Activated CD8-positive, alpha-beta memory T cell treated with anti-CD3 and anti-CD28 coated beads for 36 hours (primary cell): ENCODE measurements around the gene FGF3. TPM values are rescaled to one million over a fixed set of nuclear protein-coding genes. Genes with fewer than 3 reads are reported as not detected.

Experiments
- CTCF ChIA-PET: fragments of 350-600 bp; sonication (Branson Sonifier 250); formaldehyde crosslinking; loops from one replicate; lab custom pipeline; 2021; ENCODE audit warnings: antibody characterized with exemption; lab: Charles Lee
- POLR2A ChIA-PET: fragments of 350-600 bp; sonication (Branson Sonifier 250); formaldehyde crosslinking; loops from one replicate; lab custom pipeline; 2021; ENCODE audit warnings: antibody characterized with exemption; lab: Charles Lee
- total RNA-seq, 2 experiments: library from RNA; stranded (reverse); gene quantifications; one replicate each; pipeline ENCODE4 v1.2.3, GENCODE V29; 2021

The FGF3 gene
- total RNA-seq, 2 experiments from 2014 or later: not detected

GRCh38 chr11:69826773-69827172, 7.6 kb upstream of the FGF3 start:
- ChIA-PET CTCF (no interaction called here), POLR2A (interaction anchor here (0.6 kb wide), 1 partner anchor 116 kb away, joined by 3 read pairs; no protein-coding TSS in a partner anchor)

DNA sequence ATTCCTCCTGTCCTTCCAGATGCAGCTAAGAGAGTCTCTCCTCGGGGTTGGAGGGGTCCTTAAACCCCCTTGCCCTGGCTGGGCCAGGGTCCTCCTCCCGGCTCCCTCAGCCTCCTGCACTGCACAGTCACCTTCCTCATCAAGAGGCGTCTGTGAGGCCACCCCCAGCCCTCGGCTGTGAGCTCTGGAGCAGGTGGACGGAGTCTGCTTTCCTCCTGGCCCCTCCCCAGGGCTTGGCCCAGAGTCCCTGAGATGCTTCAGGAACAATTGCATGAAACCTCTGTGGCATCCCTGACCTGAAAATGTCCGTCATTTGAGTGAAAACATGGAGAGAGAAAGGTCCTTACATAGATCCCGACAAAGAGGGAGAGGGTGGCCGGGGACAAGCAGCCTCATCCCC, 6.7 kb upstream of the FGF3 start:
- CTCF ChIA-PET: no interaction called here
- POLR2A ChIA-PET: no interaction called here

GRCh38 chr11:69825037-69825834, 6.0 kb upstream of the FGF3 start:
- POLR2A ChIA-PET: no interaction called here
- CTCF ChIA-PET: no interaction called here

DNA sequence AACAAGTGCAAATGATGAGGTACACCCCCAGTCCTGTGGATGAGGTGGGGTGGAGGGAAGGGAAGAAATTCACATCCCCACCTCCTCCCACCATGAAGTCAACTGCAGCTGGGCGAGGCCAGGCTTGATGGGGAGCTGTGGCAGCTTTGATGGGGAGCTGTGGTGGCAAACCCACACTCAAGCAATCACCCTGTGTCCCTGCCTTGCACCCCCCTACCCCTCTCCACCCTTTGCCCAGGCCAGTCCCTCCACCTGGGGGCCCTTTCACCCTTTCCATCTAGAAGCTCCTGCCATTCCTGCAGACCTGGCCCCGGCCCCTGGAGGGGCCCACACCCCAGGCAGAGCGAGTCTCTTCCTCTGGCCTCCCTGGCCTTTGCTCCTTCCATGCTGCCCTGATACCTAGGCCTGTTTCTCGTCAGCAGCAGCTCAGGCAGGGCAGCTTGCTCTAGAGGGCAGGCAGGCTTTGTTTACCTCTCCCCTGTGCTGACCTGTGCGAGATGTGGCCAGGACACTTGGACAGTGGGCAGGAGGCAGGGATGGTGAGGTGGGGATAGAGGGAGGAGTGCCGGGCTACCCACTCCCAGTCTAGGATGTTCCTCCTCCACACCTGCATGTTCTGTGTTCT, 4.5 kb upstream of the FGF3 start:
- CTCF ChIA-PET: interaction anchor here (0.8 kb wide), 1 partner anchor 117 kb away, joined by 3 read pairs; no protein-coding TSS in a partner anchor
- POLR2A ChIA-PET: no interaction called here

DNA sequence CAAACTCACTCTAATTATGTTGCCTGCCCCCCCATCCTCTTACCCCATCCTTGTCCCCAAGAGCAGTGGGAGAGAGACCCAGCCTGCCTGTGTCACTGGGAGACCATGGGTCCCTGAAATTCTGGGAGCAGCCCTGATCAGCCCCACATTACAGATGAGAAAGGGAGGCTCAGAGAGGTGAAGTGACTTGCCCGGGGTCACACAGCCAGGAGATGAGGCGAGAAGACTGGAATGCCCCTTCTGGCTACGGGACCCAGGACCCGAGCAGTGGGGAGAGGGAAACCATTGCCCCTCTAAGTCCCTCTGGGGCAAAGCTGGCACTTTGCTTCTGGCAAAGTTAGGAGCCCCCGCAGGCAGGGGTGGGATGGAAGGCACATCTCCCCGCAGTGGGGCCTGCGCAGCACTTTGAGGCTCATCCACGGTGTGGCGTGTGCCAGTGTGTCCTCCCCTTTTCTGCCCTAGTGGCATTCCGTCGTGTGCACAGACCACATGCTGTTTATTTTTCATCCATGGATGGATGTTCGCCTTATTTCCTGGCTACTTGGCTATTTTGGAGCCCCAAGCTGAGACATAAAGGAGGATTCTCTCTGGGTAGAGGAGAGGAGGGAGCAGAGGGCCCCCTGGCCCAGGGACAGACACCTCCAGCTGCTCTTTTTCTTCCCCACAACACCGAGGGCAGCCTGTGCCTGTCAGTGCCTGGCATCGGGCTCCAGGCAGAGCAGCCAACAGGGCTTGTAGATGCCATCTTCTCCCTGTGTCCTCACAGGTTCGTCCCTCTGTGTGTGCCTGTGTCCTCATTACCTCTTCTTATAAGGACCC, 3.7 kb upstream of the FGF3 start:
- ChIA-PET POLR2A (no interaction called here), CTCF (no interaction called here)

DNA sequence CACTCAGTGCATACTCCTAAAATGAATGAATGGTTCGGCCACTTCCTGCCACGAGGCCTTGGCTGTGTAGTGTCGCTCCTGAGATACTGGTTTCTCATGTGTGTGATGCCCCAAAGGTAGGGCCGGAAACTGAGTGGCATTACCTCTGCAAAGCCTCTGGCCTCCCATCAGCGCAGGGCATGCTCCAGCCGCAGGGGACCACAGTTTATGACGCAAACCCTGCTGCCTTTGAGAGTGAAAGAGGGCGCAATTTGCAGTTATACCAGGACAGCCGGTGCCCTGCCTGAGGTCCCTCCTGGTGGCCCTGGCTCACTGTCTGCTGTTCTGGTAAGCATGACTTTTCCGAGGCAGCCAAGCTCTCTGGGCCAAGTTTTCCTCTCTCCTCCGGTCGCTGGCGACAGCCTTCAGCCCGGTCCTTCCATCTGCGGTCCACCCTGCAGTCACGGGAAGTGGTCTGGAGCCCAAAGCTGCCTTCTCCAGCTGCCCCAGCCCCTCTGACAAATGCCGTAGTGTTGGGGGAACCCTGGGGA, 2.4 kb upstream of the FGF3 start:
- ChIA-PET CTCF (no interaction called here), POLR2A (no interaction called here)

- POLR2A ChIA-PET: interaction anchor here (0.7 kb wide), 1 partner anchor 776 kb away, joined by 5 read pairs; no protein-coding TSS in a partner anchor
Observed at GRCh38 chr11:69820441-69820840, 1.2 kb upstream of the FGF3 start.

GRCh38 chr11:69819541-69820070, 390 bp upstream of the FGF3 start:
- CTCF ChIA-PET: no interaction called here

More at GRCh38 chr11:69820441-69820840, 1.2 kb upstream of the FGF3 start:
- CTCF ChIA-PET: no interaction called here

GRCh38 chr11:69818231-69818602, 999 bp downstream of the FGF3 start:
- ChIA-PET POLR2A (no interaction called here), CTCF (no interaction called here)

More at GRCh38 chr11:69819541-69820070, 390 bp upstream of the FGF3 start:
- POLR2A ChIA-PET: no interaction called here

GRCh38 chr11:69817265-69818230, 1.7 kb downstream of the FGF3 start:
- CTCF ChIA-PET: no interaction called here
- POLR2A ChIA-PET: no interaction called here

- POLR2A ChIA-PET: no interaction called here
- CTCF ChIA-PET: no interaction called here
Observed at GRCh38 chr11:69816671-69817070, 2.5 kb downstream of the FGF3 start.

DNA sequence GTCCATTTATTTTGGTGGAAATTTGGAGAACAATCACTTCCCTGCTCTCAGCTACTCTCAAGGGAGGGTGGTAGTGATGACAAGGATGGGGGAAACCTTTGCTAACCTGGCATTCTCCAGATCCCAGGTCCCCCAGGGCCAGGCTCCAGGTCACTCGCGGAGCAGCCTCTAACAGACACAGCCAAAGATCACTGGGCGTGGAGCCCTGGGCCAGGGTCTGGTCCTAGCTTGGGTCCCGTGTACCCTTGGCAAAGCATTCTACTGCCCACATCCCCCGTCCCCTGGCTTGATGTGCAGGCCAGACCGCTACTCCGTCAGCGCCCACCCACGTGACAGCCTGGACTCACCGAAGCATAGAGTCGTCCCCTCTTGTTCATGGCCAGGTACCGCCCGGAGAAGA, 3.2 kb downstream of the FGF3 start:
- ChIA-PET CTCF (no interaction called here), POLR2A (no interaction called here)

- ChIA-PET CTCF (no interaction called here), POLR2A (no interaction called here)
Observed at GRCh38 chr11:69814902-69815301, 4.3 kb downstream of the FGF3 start.

DNA sequence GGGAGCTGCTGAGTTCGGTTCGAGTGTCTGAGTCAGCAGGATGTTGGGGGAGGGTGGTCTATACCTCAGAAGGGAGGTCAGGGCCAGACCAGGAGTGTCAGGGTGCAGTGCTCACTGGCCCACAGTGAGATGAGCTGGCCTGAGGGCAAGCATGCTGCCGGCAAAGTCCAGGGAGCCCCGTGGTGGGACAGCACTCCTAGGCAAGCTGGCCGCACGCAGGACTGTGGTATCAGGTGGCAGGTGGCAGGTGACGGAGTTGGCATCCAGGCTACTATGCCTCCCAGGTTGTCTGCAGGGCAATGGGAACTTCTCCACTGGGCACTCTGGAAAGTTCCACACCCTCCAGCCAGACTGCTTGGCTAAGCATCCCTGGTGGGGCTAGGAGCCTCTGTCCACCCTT, 4.8 kb downstream of the FGF3 start:
- ChIA-PET POLR2A (no interaction called here), CTCF (no interaction called here)

DNA sequence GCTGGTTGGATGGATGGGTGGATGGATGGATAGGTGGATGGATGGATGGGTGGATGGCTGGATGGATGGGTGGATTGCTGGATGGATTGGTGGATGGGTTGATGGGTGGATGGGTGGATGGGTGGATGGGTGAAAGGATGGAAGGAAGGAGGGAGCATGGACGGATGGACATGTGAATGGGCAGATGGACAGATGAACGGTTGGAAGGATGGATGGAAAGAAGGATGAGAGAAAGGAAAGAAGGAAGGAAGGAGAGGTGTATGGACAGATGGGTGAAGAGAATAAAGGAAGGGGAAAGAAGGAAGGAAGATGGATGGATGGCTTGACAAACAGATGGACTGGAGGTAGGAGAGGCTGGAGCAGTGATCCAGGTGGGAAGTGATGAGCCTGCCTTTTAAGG, 5.4 kb downstream of the FGF3 start:
- CTCF ChIA-PET: no interaction called here
- POLR2A ChIA-PET: no interaction called here

GRCh38 chr11:69812946-69813345, 6.3 kb downstream of the FGF3 start:
- POLR2A ChIA-PET: no interaction called here
- CTCF ChIA-PET: no interaction called here

DNA sequence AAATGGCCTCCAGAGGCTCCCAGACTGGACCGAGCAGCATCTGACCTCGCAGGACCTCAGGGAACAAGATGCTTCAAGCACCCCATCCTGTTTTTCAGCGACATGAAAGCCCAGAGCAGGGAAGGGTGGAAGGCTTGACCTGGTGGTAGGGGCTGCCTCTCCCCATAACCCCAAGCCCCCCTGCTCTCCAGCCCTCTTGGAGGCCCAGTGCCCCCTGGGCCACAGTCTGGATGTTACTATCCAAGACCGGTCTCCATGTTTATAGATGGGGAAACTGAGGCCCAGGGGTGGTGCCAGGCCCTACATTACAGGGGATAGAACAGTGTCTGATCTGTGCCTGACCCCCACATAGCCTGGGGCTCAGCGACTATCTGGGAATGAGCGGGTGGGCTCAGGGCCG, 7.0 kb downstream of the FGF3 start:
- ChIA-PET POLR2A (no interaction called here), CTCF (no interaction called here)

DNA sequence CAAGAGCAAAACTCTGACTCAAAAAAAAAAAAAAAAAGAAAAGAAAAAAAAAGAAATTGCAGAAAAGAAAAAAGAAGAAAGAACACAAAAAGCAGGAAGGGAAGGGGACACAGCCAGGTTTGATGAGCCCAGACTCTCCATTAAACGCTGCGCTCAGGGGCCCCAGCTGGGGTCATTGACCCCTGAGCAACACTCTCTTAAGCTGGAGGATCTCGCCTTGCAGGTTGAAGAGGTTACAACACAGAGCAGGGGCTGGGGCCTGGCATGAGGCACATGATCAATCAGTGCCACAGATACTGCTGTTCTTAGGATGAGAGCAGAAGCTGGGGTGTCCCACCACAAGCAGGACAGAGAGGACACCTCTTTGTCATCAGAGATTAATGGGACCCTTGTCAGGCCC, 7.8 kb downstream of the FGF3 start:
- ChIA-PET POLR2A (no interaction called here), CTCF (interaction anchor here (0.7 kb wide), 1 partner anchor 569 kb away, joined by 3 read pairs; no protein-coding TSS in a partner anchor)
